ENCODE measurements around the gene LARGE1.

- TF ChIP-seq CTCF (IDR thresholded peaks at IDR 0.05) = no peak
- no peak for TF ChIP-seq POLR2A (IDR thresholded peaks at IDR 0.05)
Measured at GRCh38 chr22:33889748-33890147, 30.5 kb downstream of the LARGE1 start.

Data from body of pancreas (tissue), 4 donors.